IPS-18c (cell line): ENCODE measurements around the gene PIPOX.
A peak's percentile ranks its signal among the peaks of the same experiment; 100 is the strongest.

ENCODE experiments used
- H3K4me3 ChIP-seq: 2 replicates; pipeline ENCODE4 v1.7.0; 2013; ENCODE audit warnings: low read depth, mild to moderate bottlenecking, low read length, moderate library complexity; ENCODE audit not compliant: insufficient read depth
- H3K9me3 ChIP-seq: one replicate; pipeline ENCODE4 v1.6.1; 2013; ENCODE audit warnings: mild to moderate bottlenecking, low read length, moderate library complexity; ENCODE audit not compliant: control insufficient read depth, insufficient read depth

Gene PIPOX

DNA sequence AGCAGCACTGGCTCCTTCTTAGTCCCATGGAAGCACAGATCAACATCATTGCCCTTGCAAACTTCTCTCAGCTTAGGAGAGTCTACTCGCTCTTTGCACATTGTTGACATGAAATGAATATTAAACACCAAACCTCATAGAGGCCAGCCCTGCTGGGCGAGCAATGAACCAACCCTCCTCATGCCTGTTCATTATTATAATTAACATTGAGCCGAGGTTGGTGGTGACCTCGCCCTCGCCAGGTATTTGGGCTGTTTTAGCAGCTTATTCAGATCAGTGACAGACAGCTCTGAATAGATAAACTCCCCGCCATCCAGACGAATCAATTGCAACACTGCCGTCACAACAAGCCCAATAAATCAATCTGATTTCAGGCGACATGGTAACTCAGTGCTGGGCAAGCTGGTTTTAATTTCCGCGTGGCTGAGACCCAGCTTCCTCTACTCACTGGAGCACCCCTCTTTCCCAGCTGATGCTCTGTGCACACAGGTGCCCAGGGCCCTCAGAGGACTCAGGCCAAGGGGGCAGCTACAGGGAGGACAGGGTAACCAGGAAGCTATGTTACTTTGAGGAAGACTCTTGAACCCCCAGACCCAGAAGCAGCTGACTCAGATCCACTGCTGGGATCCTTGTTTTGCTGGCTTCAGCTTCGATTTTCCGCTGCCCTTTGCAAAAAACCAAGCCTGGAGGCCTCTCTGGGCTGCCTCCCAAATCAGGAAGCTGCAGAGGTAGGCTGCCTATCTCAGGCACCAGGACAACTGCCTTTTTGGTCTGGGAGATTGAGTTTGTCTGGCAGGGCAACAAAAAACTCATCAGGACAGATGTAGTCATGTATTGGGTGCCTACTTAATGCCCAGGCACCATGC is 26.4 kb upstream of the PIPOX start:
- H3K4me3 ChIP-seq: no peak overlapping the region
- H3K9me3 ChIP-seq: no peaks in the 10 kb centered on the region

DNA sequence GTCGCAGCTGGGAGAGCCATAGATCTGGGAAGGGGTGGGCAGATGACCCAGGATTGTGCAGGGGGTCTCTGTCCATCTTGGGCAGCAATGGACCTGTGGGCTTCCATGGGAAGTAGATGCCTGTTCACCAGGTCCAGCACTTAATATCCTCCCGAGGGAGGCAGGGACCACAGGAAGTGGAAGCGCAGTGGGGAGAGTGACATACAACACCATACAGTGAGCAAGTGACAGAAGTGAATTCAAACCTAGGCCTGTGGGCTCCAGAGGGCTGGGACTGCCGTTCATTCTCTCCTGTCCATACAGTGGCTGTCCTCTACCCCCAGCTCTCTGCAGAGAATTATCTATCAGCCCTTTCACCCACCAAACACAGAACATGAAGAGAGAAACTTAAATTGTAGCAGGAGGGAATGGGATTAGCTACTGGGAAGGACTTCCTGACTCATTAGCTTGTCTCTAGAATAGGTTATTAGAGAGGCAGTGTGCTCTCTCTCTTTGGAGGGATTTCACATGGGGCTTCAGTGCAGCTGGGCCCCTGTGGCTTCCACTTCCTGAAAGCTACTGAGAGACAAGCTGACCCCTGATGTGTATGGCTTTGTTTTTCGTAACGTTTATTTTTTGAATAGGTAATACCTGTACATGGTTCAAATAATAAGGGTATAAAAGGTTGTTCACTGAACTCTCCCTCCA is 24.0 kb upstream of the PIPOX start:
- Histone ChIP-seq H3K9me3 (no peaks in the 10 kb centered on the region), H3K4me3 (no peak overlapping the region)

DNA sequence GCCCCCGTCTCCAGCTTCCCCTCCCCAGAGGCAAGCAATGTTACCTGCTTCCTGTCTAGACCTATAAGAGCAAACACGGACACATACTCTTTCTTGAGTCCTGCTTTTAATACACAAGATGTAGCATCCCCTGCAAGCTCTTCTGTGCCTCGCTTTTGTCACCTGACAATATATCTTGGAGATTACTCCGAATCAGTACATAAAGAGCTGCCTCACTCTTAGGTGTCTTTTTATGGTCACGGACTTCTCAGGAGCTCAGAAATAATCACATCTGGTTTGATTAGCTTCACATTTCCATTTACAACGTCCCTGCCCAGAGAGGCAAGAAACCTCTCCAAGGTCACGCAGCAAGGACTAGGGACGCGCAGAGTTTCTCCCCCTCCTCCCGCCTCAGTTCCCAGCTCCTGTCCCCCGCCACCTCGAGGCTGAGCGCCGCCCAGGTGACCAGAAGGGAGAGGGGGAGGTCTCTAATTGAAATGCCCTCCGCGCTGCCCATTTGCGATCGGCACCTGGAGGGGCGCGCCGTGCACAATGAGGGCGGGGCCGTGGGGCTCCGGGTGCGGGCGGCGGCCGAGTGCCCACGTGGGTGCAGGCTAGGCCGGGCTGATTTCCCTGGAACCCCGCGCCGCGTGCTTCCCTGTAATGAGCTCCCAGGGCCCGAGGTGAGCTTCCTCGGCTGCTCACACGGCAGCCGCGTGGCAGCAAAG is 23.3 kb upstream of the PIPOX start:
- Histone ChIP-seq H3K4me3 (peak overlapping the region; percentile 10; the same call in 1 of the 2 replicates), H3K9me3 (no peaks in the 10 kb centered on the region)

DNA sequence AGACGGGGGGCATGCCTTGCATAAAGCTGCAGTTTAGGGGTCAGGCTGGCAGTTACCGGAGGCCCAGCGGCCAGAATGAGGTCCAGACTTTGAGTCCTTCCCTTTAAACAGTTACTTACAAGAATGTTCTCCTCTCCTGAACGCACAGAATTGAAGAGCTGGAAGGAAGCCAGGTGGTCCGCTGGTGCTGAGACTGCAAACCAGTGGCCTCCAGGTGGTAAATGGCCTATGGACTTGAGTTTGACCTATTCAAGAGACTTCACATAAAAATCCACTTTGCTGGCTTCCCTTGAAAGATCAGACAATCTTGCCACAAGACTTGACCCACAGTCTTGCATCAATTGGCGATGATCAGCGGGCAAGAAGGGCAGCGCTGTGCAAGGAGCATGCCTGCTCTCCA is 22.4 kb upstream of the PIPOX start:
- Histone ChIP-seq H3K4me3 (no peak overlapping the region), H3K9me3 (no peaks in the 10 kb centered on the region)

DNA sequence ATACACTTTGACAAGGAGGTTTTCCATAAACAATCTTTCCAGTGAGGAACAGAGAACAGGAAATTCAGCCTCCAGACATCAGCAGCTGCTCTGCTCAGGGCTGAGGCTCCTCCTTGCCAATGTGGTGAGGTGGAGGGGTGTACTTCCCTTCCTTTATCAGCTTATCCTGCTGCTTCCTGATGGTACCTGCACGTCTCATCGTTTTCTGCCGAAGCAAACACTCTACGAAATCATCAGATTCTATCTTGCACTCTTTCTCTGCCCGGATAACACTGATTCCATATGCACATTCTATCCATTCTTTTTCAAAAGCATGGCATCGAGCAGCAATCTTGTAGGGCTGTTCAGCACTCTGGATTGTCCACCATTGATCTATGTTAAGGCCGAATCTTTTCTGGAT is 21.7 kb upstream of the PIPOX start:
- Histone ChIP-seq H3K4me3 (no peak overlapping the region), H3K9me3 (no peaks in the 10 kb centered on the region)

DNA sequence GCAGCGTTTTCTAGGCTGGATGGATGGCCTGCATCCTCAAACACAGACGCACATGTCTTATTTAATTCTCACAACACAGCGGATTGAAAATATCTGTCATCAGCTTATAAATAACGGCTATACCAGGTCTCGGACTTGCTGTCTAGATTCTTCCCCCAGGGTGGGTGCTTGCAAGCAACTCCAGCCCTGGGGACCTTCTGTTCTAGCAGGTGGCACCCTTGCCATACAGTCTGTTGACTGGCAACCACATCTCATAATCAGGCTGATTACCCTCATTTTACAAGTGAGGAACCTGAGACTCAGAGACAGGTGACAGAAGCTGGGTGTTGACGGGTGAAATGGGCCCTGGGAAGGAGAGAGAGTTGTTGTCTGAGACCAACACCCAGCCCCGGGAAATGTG is 20.9 kb upstream of the PIPOX start:
- no peak overlapping the region for H3K4me3 ChIP-seq
- no peaks in the 10 kb centered on the region for H3K9me3 ChIP-seq

DNA sequence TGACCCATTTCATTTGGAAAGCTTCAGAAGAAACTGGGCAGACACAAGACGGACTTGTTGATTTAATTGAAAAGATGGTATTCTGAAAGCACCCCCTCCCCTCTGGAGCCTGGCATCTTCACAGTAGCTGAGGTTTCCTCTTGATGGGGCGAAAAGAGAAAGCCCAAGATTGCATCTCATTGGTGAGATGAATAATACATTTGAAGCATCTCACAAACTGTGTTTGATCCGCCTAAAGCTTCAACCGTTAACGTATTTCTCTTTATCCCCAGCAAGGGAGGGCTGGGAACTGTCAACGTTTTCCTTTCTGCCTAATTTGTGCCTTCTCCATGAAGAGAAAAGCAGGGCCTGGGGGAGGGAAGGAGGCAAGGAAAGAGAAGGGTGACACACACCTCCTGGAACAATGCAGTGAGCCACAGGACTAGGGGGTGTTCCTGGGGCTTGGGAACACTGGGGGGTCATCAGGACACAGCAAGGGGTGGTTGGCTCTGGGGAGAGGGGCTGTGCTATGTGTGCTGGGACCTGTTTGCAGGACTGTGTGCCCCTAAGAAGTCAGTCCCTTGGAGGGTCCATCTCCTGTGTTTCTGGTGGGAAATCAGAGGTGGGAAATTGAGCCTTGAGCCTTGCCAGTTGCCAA is 18.5 kb upstream of the PIPOX start:
- no peaks in the 10 kb centered on the region for H3K9me3 ChIP-seq

DNA sequence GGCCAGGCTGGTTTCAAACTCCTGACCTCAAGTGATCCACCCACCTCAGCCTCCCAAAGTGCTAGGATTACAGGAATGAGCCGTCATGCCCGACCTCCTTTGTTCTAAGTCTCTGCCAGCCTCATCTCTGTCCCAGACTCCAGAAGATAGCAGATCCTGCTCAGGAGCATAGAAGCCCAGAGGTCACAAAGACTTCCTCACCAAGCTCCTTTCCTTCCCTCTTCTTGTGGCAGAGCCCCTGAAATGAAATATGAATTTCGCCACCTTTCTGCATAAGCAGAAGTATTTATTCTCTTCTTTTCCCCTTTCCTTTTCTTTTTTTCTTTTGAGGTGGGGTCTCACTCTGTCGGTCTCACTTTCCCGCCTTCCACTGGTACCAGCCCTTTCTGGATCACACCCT is 11.5 kb upstream of the PIPOX start:
- no peak overlapping the region for H3K4me3 ChIP-seq
- H3K9me3 ChIP-seq: no peaks in the 10 kb centered on the region

More for the DNA sequence above, 18.5 kb upstream of the PIPOX start:
- no peak overlapping the region for H3K4me3 ChIP-seq

DNA sequence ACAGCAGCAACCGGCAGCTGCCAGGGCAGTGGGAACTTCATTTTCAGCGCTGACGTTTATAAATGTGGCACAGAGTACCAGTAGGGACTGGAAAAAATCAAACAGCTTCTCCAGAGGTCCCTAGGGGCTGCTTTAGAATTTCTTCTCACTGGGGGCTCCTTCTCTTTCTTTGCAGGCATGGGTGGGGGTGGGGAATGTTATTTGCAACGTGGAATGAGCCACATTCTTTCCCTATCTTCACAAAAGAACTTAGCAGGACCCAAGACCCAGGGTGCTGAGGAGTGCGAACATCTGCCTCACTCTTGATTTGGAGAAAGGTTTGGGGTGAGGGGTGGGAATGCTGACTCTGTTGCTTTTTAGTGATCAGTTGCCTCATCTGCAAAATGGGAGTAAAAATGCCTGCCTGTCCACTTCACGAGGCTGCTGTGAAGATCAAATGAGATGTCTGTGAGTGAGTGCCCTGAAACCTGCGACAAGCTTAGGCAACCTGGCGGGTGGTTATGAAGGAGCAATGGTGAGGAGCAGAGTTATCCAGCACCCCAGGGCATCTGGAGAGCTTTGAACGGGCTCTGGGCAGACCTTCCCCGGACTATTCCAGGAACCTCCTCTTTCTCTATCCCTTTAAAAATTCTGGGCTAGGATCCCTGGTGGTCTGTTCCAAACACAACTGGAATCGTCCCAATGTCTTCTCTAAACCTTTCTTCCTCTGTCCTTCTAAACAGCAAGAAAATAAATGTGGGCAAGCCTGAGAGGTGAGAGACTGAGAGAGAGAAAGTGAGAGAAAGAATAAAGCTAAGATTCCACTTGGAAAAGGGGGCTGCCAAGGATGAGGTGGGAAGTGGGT is 10.7 kb upstream of the PIPOX start:
- Histone ChIP-seq H3K4me3 (0 out of 2 replicates have a peak overlapping the region, but pooled peaks have one; percentile 1), H3K9me3 (no peaks in the 10 kb centered on the region)

DNA sequence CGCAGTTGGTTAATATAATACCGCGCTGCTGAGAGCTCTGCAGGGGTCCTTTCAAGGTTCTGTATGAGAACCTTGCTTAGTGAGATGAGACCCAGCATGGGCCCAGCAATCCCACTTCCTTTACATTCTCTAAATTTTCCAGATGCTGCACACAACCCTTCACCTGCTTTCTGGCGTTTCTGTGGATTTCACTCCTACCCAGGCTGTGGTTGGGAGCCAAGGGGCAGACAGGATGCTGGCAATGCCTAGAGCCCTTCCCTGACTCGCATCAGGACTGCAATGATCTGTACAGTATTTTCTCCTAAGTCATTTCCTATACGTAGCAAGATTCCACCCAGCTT is 10.1 kb upstream of the PIPOX start:
- H3K9me3 ChIP-seq: no peaks in the 10 kb centered on the region
- H3K4me3 ChIP-seq: no peak overlapping the region; the same call in 1 of the 2 replicates

DNA sequence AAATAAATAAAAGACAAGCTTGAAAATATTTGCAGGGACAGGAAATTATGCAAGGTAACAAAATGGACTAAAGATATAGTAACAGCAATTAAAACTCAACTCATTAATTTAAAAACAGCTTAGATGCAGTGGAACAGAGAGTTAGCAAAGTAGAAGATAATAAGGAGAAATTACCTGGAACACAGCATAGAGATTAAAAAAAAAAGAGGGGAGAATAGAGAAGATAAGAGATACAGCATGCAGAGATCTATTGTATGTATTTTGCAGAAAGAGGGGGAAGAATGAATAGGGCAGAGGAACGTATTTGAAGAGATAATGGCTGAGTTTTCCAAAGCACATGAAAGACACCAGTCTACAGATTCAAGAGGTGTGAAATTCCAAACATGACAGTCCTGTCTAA is 8.4 kb upstream of the PIPOX start:
- Histone ChIP-seq H3K9me3 (no peaks in the 10 kb centered on the region), H3K4me3 (no peak overlapping the region)

DNA sequence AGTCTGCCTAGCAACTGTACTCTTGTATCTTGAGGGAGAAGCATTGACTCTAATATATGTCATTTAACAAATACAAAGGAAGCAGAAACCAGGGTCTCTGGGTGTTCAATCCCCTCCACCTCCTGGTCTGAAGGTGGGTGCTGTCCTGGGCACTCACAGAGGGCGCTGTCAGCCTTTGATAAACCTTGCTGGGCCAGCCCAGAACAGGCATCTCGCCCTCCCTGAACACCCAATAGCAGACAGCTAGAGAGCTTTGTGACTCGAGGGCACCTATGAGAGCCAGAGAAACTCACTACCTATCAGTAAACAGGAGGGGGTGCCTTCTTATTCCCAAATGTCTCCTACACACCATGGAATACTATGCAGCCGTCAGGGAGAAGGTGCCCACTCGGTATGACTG is 6.4 kb upstream of the PIPOX start:
- Histone ChIP-seq H3K9me3 (no peaks in the 10 kb centered on the region), H3K4me3 (no peak overlapping the region)

DNA sequence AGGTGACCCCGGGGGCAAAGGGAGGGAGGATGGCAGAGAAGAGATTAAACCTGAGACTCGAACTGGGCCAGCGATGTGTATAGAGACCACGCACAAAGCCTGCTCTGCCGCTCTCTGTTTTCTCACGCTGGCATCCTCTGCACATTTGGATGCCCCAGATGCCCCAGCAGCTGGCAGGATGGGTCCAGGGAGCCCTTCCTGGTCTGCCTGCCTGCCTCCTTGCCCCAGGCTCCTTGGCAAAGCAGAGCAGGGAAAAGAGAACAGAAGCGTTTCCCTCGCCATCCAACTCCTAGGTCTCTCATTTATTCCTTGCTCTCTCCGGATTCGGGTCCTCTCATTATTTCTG is 5.2 kb upstream of the PIPOX start:
- H3K9me3 ChIP-seq: no peaks in the 10 kb centered on the region
- no peak overlapping the region for H3K4me3 ChIP-seq

DNA sequence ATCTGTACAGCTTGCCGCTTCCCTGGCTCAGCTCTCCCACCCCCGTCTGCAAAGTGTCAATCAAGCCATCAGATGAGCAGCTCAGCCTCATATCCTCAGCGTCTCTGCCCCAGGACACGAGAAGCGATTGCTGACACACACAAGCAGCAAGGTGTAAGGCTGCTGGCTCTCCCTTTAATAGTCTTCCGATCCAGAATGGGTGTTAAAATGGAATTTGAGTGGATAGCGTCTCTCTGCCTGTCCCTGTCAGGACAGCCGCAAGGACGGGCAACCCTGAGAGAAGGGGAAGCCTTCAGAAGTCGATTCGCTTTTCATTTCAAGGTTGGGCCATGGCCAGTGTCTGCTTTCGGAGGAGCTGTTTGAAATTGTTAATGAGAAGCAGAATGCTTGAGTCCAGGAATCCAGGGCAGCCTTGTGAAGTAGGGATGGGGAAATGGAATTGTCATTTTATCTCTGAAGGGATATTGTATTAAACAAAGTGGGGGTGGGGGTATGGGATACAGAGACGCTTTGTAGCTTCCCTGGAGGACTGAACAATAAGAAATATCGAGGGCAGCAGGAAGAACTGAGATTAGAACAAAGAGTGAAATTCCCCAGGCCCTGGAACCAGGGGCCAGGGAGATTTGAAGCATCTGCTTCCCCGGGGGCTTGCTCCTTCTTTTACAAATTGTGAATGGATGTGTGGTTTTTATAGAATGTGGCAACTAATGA is 4.7 kb upstream of the PIPOX start:
- no peak overlapping the region for H3K4me3 ChIP-seq
- no peaks in the 10 kb centered on the region for H3K9me3 ChIP-seq

DNA sequence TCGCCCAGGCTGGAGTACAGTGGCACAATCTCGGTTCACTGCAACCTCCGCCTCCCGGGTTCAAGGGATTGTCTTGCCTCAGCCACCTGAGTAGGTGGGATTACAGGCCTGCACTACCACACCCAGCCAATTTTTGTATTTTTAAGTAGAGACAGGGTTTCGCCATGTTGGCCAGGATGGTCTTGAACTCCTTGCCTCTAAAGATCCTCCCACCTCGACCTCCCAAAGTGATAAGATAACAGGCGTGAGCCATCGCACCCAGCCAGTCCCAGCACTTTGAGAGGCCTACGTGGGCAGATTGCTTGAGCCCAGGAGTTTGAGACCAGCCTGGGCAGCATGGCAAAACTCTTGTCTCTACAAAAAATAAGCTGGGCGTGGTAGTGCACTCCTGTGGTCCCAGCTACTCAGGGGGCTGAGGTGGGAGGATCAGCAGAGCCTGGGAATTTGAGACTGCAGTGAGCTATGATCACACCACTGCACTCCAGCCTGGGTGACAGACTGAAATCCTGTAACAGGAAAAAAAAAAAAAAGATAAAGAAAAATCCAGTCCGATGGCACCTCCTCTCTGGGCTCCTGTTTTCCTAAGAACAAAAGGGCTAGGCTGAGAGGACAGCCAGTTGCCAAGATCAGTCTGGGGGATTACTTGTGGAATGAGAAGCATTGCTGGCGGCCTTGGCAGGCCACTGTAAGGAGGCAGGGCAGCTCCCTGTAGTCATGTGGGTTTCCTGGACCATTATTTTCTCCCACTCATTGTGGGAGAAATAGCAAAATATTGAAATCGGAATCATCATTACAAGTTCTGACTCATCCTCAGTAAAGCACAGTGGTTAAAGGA is 3.0 kb upstream of the PIPOX start:
- Histone ChIP-seq H3K4me3 (no peak overlapping the region), H3K9me3 (no peaks in the 10 kb centered on the region)

DNA sequence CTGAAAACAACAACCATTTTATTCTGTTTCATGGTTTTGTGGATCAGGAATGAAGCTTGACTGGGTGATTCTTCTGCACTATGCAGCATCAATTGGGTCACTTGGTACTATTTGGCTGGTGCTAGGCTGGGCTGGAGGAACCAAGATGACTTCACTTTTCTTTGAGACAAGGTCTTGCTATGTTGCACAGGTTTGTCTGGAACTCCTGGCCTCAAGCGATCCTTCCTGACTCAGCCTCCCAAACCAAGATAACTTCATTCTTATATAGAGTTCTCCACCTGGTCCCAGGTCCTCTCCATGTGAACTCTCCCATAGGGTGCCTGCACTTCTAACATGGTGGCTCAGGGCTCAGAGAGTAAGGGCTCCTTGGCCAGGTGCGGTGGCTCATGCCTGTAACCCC is 1.9 kb upstream of the PIPOX start:
- Histone ChIP-seq H3K9me3 (no peaks in the 10 kb centered on the region), H3K4me3 (no peak overlapping the region)
